ENCODE results near the gene CSF2. TPM values are rescaled to one million over a fixed set of nuclear protein-coding genes. Genes with fewer than 3 reads are reported as not detected.
A peak's percentile ranks its signal among the peaks of the same experiment; 100 is the strongest.

Gene CSF2
- total RNA-seq, 1 donor from 2014 or later = 0.34 TPM

DNA sequence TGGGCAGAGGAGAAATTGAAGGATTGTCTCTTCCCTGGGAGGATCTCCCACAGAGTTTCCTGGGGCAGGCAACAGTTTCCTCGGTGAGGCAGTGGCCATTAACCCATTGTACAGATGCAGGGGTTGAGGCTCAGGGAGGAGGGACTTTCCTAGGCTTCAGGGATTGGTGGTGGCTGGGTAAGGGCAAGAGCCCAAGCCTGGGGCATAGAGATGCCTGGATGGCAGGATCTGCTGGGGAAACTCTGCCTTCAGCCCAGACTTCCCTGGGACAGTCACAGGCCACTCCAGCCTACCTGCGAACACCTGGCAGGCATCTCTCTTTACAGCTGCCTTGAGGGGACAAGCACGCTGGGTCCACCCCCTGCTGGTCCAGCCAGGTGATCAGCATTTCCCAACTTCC is 3.6 kb upstream of the CSF2 start:
- no peak for DNase-seq

DNA sequence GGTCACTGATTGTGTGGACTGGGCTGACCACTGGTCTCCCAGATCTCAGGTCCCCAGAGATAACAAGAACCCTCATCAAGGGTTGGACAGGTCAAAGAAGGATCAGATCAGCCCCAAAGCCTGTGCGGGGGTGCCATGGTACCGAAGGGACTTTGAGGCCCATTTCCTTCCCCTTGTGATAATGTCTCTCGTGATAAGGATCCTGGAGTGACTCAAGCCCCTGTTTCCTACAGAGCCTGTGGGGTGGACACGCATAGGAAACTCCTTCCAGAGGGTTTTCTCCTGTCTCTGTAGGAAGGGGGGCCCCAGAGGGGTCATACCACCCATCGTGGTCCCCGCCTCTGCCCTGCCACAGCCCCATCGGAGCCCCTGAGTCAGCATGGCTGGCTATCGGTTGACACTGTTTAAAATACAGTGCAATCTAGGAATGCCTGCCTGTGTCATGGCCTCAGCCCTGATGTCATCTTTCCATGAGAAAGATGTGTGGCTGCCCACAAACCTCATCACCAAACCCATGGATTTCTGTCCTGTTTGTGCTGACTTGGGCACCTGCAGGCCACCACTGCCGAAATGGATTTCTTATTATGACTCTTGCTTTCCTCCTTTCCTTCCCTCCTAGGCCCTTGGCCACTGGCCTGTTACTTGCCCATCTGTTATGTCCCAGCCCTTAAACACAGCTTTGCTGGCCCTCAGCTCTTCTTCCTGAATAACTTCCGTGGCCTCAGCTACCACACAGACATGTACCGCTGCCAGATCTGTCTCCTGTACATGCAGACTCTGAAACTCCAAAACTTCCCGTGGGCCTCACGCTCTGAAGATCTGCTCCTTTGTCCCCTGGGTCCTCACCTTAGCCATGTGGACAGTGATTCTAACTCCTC is 2.9 kb upstream of the CSF2 start:
- DNase-seq = peak; percentile 47

DNA sequence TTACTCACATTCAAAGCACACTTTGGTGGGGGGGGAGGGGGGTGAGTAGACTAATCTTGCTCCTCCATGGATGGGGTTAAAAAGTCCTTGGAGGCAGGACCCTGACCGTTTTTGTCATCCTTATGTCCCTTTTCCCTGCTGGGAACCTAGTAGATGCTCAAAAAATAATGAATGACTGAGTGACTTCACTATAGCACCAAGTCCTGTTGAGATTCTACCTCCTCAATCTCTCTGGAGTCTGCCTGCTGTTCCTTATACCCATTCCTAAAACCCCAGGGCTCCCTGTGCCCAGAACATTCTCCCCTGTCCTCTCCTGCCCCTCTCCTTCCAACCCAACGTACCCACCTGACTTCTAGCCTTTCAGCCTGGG is 2.3 kb upstream of the CSF2 start:
- no peak for DNase-seq

DNA sequence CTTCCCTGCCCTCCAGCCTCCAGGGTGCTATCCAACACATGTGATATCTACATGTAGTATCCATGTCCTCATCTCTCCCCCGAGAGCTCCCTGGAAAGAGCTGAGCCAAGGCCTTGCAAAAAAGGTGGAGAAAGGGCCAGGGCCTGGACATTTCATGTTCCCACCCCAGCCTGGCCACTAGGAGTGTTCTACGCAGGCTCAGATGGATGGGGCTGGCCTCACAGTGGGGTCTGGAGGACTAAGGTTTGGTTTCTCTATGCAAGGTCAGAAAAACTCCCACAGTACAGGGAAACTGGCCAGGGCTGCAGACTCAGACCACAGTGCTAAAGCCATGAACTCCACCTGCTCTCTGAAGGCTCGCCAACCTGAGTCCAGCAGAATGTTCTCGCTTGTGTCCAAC is 1.5 kb upstream of the CSF2 start:
- no peak for DNase-seq

DNA sequence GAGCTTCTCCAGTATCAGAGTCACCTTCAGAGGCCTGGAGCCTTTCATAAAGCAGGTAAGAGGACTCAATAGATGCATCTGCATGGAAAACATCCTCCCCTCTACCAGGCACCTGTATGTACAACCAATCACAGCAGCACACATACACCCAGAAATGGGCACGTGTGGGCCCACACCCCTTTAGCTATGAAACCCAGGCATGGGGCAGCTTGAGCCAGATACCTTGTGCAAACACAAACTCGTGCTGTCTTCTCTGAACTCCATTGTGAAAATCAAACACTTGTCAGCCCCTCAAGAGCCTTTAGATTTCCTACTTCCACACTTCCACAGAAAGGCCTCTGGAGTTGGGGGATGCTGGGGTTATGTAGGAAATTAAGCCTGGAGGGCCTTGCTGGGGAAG is 1.1 kb upstream of the CSF2 start:
- DNase-seq = no peak

DNA sequence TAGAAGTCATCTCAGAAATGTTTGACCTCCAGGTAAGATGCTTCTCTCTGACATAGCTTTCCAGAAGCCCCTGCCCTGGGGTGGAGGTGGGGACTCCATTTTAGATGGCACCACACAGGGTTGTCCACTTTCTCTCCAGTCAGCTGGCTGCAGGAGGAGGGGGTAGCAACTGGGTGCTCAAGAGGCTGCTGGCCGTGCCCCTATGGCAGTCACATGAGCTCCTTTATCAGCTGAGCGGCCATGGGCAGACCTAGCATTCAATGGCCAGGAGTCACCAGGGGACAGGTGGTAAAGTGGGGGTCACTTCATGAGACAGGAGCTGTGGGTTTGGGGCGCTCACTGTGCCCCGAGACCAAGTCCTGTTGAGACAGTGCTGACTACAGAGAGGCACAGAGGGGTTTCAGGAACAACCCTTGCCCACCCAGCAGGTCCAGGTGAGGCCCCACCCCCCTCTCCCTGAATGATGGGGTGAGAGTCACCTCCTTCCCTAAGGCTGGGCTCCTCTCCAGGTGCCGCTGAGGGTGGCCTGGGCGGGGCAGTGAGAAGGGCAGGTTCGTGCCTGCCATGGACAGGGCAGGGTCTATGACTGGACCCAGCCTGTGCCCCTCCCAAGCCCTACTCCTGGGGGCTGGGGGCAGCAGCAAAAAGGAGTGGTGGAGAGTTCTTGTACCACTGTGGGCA is 642 bp downstream of the CSF2 start:
- DNase-seq = no peak

DNA sequence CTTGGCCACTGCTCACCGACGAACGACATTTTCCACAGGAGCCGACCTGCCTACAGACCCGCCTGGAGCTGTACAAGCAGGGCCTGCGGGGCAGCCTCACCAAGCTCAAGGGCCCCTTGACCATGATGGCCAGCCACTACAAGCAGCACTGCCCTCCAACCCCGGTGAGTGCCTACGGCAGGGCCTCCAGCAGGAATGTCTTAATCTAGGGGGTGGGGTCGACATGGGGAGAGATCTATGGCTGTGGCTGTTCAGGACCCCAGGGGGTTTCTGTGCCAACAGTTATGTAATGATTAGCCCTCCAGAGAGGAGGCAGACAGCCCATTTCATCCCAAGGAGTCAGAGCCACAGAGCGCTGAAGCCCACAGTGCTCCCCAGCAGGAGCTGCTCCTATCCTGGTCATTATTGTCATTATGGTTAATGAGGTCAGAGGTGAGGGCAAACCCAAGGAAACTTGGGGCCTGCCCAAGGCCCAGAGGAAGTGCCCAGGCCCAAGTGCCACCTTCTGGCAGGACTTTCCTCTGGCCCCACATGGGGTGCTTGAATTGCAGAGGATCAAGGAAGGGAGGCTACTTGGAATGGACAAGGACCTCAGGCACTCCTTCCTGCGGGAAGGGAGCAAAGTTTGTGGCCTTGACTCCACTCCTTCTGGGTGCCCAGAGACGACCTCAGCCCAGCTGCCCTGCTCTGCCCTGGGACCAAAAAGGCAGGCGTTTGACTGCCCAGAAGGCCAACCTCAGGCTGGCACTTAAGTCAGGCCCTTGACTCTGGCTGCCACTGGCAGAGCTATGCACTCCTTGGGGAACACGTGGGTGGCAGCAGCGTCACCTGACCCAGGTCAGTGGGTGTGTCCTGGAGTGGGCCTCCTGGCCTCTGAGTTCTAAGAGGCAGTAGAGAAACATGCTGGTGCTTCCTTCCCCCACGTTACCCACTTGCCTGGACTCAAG is 1.5 kb downstream of the CSF2 start:
- DNase-seq = no peak

DNA sequence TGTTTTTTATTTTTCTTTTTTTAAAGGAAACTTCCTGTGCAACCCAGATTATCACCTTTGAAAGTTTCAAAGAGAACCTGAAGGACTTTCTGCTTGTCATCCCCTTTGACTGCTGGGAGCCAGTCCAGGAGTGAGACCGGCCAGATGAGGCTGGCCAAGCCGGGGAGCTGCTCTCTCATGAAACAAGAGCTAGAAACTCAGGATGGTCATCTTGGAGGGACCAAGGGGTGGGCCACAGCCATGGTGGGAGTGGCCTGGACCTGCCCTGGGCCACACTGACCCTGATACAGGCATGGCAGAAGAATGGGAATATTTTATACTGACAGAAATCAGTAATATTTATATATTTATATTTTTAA is 2.1 kb downstream of the CSF2 start:
- no peak for DNase-seq

DNA sequence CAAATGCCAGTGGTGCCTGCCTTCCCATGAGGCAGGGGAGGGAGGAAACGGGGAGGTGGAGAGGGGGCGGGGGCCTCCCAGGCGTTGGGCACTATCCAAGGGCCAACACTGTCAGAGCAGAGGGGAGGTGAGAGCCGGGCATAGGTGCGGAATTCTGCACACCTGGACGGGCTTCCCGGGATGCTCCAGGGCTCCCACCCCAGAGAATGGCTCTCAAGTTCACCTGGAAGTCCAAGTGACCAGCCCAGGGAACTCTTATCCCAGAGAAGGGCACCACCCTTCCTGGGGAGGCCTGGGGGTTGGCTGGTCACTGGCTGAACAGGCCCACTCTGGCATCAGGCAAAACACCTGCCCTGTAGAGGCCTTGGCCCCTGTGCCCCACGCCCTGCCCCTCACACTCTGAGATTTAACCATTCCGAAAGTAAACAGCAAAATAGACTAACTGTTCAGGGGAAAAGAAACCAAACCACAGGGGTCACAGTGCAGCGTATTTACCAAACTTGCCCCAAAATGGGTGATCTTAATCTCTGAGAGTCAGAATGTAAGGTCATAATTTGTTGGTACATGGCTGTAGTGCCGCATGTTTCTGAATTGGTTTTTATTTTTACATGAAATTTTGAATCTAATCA is 2.7 kb downstream of the CSF2 start:
- no peak for DNase-seq

DNA sequence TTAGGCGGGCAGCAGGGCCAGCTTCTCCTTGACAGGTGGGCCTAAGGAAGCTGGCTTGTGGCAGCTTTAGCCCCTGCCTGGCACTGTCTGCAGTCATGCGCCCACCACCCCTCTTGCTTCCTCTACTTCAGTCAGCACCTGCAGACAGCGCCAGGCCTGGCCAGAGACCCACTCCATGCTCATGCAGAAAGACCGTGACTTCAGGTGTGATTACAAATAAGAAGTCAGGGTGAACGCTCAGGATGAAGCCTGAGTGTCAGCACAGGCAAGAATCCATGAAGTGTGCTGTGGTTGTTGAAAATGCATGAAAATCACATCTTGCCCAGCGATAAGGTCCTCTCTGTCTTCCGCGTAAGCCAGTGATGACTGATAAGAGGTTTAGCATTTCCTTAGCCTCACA is 3.4 kb downstream of the CSF2 start:
- no peak for DNase-seq

DNA sequence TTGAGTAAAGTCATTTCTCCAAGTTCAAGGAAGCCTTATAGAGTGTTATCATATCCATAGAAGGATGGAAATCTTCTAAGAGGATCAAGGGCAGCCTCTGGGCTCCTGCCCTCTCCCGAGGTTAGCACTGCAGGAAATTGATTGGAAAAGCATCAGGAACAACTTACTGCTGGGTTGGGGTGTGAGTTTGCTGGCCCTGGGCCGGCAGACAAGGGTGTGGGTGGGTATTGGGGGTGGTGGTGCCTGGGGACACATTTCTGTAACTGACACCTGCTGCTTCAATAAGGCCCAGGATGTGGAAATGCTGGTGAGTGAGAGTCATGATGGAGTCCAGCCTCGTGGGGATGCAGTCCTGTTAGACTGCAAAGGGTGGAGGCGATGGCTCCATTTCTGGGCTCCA is 5.5 kb downstream of the CSF2 start:
- DNase-seq = no peak

DNA sequence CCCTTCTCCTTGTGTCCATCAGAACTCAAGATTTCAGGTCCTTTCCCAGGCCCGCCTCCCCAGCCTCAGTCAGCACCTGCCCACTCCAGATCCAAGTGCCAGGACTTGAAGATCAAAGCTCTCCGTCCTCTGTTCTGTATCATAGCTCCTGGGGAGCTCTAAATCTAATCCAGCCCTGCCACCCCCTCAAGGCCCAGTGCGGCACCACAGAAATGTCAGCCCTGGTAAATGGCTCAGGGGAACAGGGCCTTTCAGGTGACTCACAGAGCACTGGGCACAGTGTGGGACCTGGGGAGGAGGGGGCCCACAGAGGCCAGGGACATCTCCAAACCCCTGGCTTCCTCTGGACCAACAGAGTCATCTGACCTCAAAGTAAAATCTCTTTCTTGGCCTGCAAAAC is 6.0 kb downstream of the CSF2 start:
- DNase-seq = no peak

DNA sequence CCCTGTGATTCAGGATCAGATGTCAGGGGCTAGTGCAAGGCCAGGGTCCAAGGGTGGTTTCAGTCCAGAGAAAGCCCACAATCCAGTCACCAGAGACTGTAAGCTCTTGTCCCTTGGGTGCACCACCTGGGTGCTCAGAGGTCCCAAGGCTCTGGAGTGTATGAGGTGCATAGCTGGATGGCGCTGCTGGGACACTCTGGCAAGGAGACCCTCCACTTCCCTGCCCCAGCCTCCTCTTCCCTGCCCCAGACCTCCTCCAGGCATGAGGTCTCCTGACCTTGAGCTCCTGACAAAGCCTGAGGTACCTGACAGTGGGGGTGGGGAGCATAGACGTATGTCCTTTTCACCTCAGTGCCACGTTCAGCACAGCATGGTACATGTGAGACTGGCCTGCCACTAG is 7.0 kb downstream of the CSF2 start:
- no peak for DNase-seq

DNA sequence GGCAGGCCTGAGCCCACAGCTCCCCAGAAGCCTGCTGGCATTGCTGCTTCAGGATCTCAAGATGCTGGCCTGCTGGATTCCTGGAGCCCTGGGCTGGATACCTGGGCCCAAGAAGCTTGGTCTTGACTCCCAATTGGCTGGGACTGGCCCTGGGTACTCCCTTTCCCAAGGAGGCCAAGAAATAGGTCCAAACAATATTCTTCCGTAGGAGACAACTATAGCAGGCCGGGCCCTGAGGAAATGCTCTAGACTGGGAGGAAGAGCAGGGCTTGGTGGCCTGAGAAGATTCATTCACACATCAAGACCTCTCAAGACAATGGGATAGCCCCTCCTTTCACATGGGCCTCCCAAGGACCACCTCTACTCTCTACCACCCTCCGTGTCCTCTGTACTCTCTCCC is 7.9 kb downstream of the CSF2 start:
- no peak for DNase-seq

DNA sequence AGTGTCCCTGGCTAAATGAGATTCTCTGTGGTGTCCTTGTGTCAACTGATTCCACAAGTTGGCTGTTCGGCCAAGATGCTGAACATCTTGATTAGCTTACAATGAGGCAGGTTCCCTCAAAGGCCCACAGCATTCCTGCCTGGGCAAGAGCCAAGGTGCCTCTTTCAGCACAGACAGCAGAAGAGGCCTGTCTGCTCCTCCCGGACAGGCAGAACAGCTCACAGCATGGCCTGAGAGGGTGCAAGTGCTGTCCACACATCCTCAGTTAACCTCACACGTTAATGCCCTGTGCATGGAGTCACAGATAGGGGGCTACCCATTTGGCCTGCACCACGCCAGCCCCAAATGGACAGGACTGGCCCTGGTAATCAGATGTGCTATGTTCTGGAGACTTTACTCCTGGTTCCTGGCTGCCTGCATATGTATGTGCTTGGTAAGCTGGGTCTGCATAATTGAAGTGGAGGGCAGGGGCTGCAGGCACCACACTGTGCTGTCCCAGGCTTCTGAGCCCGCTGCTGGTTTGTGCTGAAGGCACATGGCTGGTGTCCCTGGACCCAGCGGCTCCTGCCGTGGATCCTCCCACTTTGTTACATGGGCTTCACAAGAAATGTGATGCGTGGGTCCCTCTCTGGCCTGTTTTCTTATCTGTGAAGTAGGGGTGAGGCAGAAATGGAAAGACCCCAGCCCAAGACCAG is 8.9 kb downstream of the CSF2 start:
- no peak for DNase-seq

DNA sequence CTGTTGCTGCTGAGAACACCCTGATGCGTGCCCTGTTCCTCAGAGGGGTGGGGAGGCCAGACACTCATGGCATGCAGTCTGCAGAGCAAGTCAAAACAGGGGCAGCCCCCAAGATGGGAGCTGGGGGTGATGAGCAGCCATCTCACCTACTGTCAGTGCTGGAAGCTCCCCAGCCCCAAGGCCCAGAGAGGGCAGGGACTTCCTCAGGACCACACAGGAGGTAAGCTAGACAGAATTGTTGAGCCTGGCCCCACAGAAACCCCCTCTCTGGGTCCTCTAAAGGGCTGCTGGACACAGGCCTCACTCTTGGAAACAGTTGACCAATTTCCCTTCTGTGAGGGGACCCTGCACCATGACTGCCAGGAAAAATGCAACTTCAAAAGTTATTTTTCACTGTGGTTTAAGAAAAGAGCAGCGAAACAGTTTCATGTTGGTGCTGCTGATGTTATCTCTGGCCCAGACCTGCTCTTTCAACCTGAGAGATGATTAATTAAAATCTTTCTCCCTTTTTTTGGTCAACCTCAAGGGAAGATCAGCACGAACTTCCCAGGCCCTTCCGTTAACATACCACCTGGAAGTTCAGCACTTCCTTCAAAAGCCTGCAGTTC is 9.6 kb downstream of the CSF2 start:
- no peak for DNase-seq

DNA sequence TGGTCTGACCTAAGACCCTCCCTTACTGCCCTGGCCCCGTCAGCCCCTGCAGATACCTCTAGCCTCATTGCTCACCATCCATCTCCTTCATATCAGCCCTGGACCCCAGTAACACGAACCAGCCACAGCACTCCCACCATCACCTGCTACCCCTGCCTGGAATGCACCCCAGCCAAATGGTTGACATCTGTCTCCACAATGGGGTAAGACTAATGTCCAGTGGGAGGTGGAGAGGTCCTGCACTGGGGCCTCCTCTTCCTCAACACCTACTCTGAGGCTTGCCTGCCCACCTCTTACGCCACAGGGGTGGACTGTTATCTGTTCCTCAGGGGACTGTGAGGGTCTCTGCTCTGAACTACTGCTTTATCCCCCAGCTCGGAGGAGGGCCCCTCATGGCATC is 12.1 kb downstream of the CSF2 start:
- DNase-seq = no peak

DNA sequence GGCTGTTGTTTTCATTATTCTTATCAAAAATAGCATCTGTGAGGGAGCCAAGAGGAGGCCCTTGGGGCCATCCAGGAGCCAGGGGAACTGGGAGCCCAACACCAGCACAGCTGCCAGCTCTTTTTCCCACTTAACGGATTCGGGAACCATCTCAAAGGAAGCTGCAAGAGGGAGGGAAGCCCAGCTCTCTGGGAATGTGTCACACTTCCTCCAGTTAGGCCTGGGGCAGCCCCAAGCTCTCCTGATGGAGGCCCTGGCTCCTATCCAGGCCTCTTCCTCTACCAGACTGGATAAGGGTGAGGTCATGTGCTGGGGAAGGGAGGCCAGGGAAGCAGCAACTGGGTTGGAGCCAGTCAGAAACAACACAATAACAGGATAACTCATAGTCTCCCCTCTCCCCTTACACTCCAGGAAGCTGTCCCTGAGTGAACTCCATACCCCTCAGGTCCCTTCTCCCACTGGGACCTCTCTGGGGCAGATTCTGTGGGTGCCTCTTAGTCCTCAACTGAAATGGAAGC is 12.7 kb downstream of the CSF2 start:
- DNase-seq = peak; percentile 99

DNA sequence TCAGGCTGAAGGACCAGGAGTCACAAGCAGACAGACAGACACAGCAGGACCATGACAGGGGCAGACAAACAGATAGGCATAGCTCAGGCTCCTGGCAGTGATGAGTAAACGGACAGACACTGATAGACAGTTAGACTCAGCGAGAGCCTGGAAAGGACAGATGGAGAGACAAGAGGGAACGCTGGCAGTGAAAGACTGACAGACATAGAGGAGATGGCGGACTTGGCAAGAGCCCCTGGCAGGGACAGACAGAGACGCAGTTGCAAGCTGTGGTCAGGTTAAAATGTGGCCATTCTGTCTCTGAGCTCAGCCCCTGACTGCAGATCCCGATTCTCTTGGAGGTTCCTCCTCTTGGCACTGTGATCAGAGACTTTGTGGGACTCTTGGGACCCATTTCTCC is 13.6 kb downstream of the CSF2 start:
- DNase-seq = no peak

DNA sequence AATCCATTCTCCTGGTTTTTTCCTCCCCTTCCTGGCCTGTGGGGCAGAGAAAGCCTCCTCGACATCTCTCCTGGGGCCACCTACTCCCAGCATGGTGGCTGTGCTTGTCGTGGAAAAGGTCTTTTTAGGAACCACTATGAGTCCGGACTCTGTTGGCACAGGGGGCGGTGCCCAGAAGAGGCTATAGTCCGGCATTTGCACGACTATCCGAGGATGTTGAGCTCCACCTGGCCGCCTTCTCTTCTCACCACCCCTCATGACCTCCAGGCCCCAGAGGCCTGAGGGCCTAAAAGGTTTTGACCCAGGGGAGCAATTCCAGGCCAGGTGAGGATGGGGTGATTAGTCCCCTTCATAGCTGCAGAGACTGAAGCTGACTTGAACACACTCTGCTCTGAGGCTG is 14.1 kb downstream of the CSF2 start:
- no peak for DNase-seq

DNA sequence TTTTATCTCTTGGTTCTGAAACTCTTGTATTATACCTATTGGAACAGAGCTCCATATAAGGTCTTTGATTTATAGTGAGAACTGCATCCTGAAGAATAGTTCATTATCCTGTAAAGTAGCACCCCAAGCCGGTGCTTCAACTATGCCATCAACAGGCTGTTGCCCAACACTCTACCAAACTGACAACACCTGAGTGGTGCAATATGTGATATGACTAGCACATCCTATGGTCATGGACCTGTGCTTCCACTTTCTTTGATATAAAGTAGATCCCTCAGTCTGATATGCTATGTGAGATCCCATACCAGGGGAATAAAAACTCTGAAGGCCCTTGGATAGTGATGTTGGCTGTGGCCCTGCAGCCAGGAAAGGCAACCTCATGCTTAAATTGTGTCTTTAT is 15.8 kb downstream of the CSF2 start:
- DNase-seq = no peak

DNA sequence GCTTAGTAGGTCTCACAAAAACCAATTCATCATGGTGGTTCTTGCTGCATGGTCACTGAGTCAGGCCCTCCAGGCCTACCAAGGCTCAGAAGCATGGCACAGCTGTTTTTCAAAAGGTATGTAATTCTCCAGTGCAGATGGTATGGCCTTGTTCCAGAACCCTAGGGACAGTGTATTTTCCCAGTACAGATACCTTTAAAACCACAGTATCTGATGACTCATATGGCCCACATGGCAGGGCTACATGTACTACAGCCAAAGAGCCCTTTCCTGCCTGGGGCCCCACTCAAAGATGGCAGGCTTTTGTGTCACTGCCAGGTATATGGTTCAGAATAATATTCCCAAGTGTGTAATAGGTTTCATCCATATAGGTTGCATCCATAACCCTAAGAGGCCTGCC is 16.5 kb downstream of the CSF2 start:
- peak; percentile 58 for DNase-seq
